Activated CD8-positive, alpha-beta T cell treated with anti-CD3 and anti-CD28 coated beads for 36 hours (primary cell): Measurements from ENCODE around the gene TRIM3. TPM values are rescaled to one million over a fixed set of nuclear protein-coding genes. Genes with fewer than 3 reads are reported as not detected.

Experiments used
- ATAC-seq: fragments of 200-7000 bp; cut with Tn5 transposase; one replicate; pipeline ENCODE4 v1.10.0; 2021; ENCODE audit warnings: mild to moderate bottlenecking, moderate library complexity
- CTCF ChIA-PET: fragments of 350-600 bp; sonication (Branson Sonifier 250); formaldehyde crosslinking; loops from one replicate; lab custom pipeline; 2021; ENCODE audit warnings: antibody characterized with exemption; lab: Charles Lee
- POLR2A ChIA-PET: fragments of 350-600 bp; sonication (Branson Sonifier 250); formaldehyde crosslinking; loops from one replicate; lab custom pipeline; 2021; ENCODE audit warnings: antibody characterized with exemption; lab: Charles Lee
- DNase-seq: peaks from one replicate; pipeline ENCODE4 v3.0.0-alpha.2; 2020
- H3K27ac Mint-ChIP-seq: one replicate; pipeline ENCODE4 v1.8.0; 2021; ENCODE audit warnings: mild to moderate bottlenecking, mixed read lengths
- H3K27me3 Mint-ChIP-seq: one replicate; pipeline ENCODE4 v1.8.0; 2021; ENCODE audit warnings: mixed read lengths
- H3K36me3 Mint-ChIP-seq: one replicate; pipeline ENCODE4 v1.8.0; 2021; ENCODE audit warnings: low read depth, mixed read lengths
- H3K4me1 Mint-ChIP-seq: one replicate; pipeline ENCODE4 v1.8.0; 2021; ENCODE audit warnings: low read depth, mixed read lengths
- H3K4me3 Mint-ChIP-seq: one replicate; pipeline ENCODE4 v1.8.0; 2021; ENCODE audit warnings: mild to moderate bottlenecking, moderate library complexity, mixed read lengths
- H3K9me3 Mint-ChIP-seq: one replicate; pipeline ENCODE4 v1.8.0; 2021; ENCODE audit warnings: mixed read lengths
- intact Hi-C: fragments of 100-400 bp; cut with micrococcal nuclease; formaldehyde crosslinking; loops from one replicate; pipeline ENCODE4 v1.10.0; 2022
- total RNA-seq, 2 experiments: library from RNA; stranded (reverse); gene quantifications; one replicate each; pipeline ENCODE4 v1.2.3, GENCODE V29; 2021
- TF ChIP-seq, protein P1 (sequence below): fragments of 200-600 bp; IDR thresholded peaks from one replicate; pipeline ENCODE4 v1.8.0; 2022; ENCODE audit warnings: antibody characterized with exemption, mild to moderate bottlenecking

The TRIM3 gene
- total RNA-seq, 2 experiments from 2014 or later = 4.4 to 5.5 TPM

DNA sequence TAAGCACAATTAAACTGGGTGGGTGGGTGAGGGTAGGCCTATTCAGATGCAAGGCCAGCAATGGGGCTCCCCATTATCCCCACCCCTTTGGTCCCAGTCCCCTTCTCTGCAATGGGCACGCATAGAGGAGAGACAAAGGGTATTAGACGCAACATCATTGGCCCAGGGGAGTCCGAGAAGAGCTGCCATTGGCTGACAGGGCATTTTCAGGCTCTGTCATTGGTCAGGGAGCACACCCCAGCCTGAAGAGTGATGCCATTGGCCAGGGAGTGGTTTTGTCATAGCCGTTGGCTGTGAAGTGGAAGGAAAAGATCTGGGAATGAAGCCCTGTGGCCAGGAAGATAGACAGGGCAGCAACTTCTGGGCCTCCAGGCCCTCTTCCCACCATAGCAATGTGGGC is 2.8 kb upstream of the TRIM3 start:
- ATAC-seq (no peak), DNase-seq (no peak)
- Mint-ChIP-seq H3K4me3 (no peak overlapping the region), H3K4me1 (peaks cover 29% of the 10 kb centered on the region), H3K36me3 (peaks cover 13% of the 10 kb centered on the region), H3K27me3 (no peaks in the 10 kb centered on the region), H3K9me3 (no peaks in the 10 kb centered on the region), H3K27ac (no peak overlapping the region)
- intact Hi-C loops = no loop called here
- TF ChIP-seq, protein P1, sequence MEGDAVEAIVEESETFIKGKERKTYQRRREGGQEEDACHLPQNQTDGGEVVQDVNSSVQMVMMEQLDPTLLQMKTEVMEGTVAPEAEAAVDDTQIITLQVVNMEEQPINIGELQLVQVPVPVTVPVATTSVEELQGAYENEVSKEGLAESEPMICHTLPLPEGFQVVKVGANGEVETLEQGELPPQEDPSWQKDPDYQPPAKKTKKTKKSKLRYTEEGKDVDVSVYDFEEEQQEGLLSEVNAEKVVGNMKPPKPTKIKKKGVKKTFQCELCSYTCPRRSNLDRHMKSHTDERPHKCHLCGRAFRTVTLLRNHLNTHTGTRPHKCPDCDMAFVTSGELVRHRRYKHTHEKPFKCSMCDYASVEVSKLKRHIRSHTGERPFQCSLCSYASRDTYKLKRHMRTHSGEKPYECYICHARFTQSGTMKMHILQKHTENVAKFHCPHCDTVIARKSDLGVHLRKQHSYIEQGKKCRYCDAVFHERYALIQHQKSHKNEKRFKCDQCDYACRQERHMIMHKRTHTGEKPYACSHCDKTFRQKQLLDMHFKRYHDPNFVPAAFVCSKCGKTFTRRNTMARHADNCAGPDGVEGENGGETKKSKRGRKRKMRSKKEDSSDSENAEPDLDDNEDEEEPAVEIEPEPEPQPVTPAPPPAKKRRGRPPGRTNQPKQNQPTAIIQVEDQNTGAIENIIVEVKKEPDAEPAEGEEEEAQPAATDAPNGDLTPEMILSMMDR = no peak
- ChIA-PET CTCF (interaction anchor here (1.3 to 7.7 kb wide), 3 partner anchors 32 to 98 kb away, joined by 3 to 41 read pairs (median 36); partner anchors contain the start of gene HPX), POLR2A (interaction anchor here (1.3 to 1.4 kb wide), 2 partner anchors 74 to 173 kb away, joined by 3 read pairs; no protein-coding TSS in a partner anchor)

DNA sequence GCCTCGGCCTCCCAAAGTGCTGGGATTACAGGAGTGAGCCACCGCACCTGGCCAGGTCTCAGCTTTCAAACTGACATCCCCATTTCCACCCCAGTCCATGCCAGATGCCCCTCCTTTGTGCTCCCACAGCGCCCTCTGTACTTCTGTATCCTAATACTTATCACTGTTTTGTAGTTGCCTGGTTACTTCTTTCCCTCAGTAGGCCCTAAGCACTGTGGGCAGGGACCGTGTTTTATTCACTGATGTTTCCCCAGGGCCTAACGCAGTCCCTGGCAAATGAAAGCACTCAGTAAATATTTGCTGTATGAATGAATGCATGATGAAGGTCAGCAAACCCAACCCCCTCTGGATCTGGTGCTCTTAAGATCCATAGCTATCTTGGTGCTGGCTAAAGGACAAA is 2.2 kb upstream of the TRIM3 start:
- Mint-ChIP-seq H3K4me3 (no peak overlapping the region), H3K4me1 (peaks cover 29% of the 10 kb centered on the region), H3K9me3 (no peaks in the 10 kb centered on the region), H3K27me3 (no peaks in the 10 kb centered on the region), H3K27ac (no peak overlapping the region), H3K36me3 (peaks cover 13% of the 10 kb centered on the region)
- POLR2A ChIA-PET = interaction anchor here (1.0 to 2.8 kb wide), 5 partner anchors 8 to 174 kb away, joined by 3 to 17 read pairs (median 3); no protein-coding TSS in a partner anchor
- TF ChIP-seq, protein P1 = no peak
- CTCF ChIA-PET = interaction anchor here (1.0 to 7.7 kb wide), 5 partner anchors 29 to 207 kb away, joined by 3 to 41 read pairs (median 3); partner anchors contain the start of genes HPX and MRPL17
- ATAC-seq = no peak
- intact Hi-C loops = no loop called here
- no peak for DNase-seq

DNA sequence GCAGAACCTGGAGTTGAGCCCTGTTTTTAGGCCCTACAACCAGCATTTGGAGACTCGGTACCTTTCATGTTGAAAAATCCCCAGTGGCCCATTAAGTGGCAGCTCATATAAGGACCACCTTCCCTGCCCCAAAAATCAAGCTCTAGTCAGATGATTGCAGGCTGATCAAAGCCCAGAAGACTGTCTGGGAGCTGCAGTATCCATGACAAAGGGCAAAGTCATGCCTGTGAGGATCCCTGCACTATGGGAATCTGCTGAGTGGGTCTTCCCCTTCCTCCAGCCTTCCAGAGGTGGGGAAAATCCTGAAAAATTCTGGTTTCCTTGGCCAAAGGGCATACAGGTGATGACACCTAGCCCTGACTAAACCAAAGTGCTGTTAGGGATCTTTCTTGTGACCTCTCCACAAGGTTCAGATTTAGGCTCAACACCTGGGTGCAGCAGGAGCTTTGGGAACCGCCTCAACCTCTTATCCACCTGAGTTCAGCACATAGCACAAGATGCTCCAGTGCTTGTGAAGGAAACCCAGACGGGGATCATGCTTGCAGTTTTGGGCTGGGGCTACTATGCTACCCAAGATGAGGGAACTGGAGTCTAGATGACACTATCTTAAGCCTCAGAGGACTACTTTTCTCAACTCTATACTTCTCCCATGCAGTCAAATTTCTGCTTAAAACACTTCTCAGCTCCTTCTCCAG is 1.2 kb upstream of the TRIM3 start:
- TF ChIP-seq, protein P1 = no peak
- no peak for ATAC-seq
- ChIA-PET POLR2A (interaction anchor here (1.0 to 2.8 kb wide), 5 partner anchors 9 to 175 kb away, joined by 3 to 17 read pairs (median 3); no protein-coding TSS in a partner anchor), CTCF (interaction anchor here (1.0 to 7.7 kb wide), 4 partner anchors 30 to 208 kb away, joined by 3 to 41 read pairs (median 20); partner anchors contain the start of gene MRPL17)
- no peaks in the 10 kb centered on the region for H3K9me3 Mint-ChIP-seq
- H3K4me3 Mint-ChIP-seq = peak overlapping the region; percentile 9
- no peaks in the 10 kb centered on the region for H3K27me3 Mint-ChIP-seq
- no peak for DNase-seq
- intact Hi-C loops = no loop called here
- peaks cover 22% of the 10 kb centered on the region for H3K4me1 Mint-ChIP-seq
- peaks cover 13% of the 10 kb centered on the region for H3K36me3 Mint-ChIP-seq
- H3K27ac Mint-ChIP-seq = peak overlapping the region; percentile 39

DNA sequence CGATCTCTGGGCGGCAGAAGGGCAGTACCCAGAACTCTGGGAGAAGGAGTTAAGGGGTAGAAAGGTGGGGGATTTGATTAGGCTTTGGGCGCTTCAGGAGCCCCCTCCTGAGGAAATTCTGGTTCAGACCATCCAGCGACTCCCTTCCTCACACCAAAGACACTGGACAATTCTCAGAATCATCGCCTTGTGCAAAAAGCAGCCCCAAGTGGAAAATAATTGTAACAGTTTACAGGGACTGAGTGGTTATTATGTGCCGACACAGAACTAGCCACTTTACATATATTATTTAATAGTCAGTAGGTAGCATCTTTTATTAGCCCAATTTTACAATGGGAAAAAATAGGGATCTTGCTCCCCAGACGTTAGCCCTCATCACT is 662 bp upstream of the TRIM3 start:
- DNase-seq = no peak
- H3K4me1 Mint-ChIP-seq = peaks cover 16% of the 10 kb centered on the region
- H3K9me3 Mint-ChIP-seq = no peaks in the 10 kb centered on the region
- intact Hi-C loops = no loop called here
- TF ChIP-seq, protein P1 = no peak
- H3K27ac Mint-ChIP-seq = peak overlapping the region; percentile 16
- no peak for ATAC-seq
- H3K36me3 Mint-ChIP-seq = peaks cover 13% of the 10 kb centered on the region
- ChIA-PET POLR2A (interaction anchor here (0.6 to 2.8 kb wide), 4 partner anchors 10 to 61 kb away, joined by 3 to 17 read pairs (median 4); no protein-coding TSS in a partner anchor), CTCF (interaction anchor here (6.6 to 7.7 kb wide), 2 partner anchors 30 to 96 kb away, joined by 36 to 41 read pairs; no protein-coding TSS in a partner anchor)
- H3K4me3 Mint-ChIP-seq = peak overlapping the region; percentile 61
- no peaks in the 10 kb centered on the region for H3K27me3 Mint-ChIP-seq
